Measurements from ENCODE around the gene TPM3.

Gene TPM3

GRCh38 chr1:154205778-154206177 lies 13.9 kb upstream of the TPM3 start:
- peak; percentile 44 to 58 for DNase-seq

GRCh38 chr1:154199563-154199879 lies 7.6 kb upstream of the TPM3 start:
- DNase-seq = no peak

- DNase-seq = peak; percentile 14 to 37
Measured at GRCh38 chr1:154198756-154199562, 7.1 kb upstream of the TPM3 start.

GRCh38 chr1:154193821-154194220 lies 1.9 kb upstream of the TPM3 start:
- no peak for DNase-seq

GRCh38 chr1:154192476-154192875 lies 576 bp upstream of the TPM3 start:
- no peak for DNase-seq

- DNase-seq = no peak
Measured at GRCh38 chr1:154190550-154190949, 1.4 kb downstream of the TPM3 start.

GRCh38 chr1:154186852-154187501 lies 4.9 kb downstream of the TPM3 start:
- no peak for DNase-seq

GRCh38 chr1:154186177-154186576 lies 5.7 kb downstream of the TPM3 start:
- peak; percentile 77 to 83 for DNase-seq

- DNase-seq = peak; percentile 97 to 98
Measured at GRCh38 chr1:154183046-154183915, 8.6 kb downstream of the TPM3 start.

- DNase-seq = peak; percentile 85 to 88
Measured at GRCh38 chr1:154182344-154183045, 9.4 kb downstream of the TPM3 start.

- no peak for DNase-seq
Measured at GRCh38 chr1:154181944-154182343, 10.0 kb downstream of the TPM3 start.

- DNase-seq = no peak
Measured at GRCh38 chr1:154179946-154180687, 11.8 kb downstream of the TPM3 start.

- DNase-seq = no peak
Measured at GRCh38 chr1:154178911-154179811, 12.7 kb downstream of the TPM3 start.

- DNase-seq = peak in 1 of 2 experiments; percentile 34
Measured at GRCh38 chr1:154178013-154178412, 13.9 kb downstream of the TPM3 start.

- DNase-seq = no peak
Measured at GRCh38 chr1:154176337-154176736, 15.6 kb downstream of the TPM3 start.

- no peak for DNase-seq
Measured at GRCh38 chr1:154174654-154175053, 17.2 kb downstream of the TPM3 start.

- DNase-seq = no peak
Measured at GRCh38 chr1:154171880-154172279, 20.0 kb downstream of the TPM3 start.

- DNase-seq = no peak
Measured at GRCh38 chr1:154171223-154171583, 20.7 kb downstream of the TPM3 start.

GRCh38 chr1:154170547-154171222 lies 21.2 kb downstream of the TPM3 start:
- peak; percentile 56 to 69 for DNase-seq

- no peak for DNase-seq
Measured at GRCh38 chr1:154167461-154167860, 24.4 kb downstream of the TPM3 start.

GRCh38 chr1:154166207-154166606 lies 25.7 kb downstream of the TPM3 start:
- no peak for DNase-seq
